NCI-H1417 treated with DMSO at 0.1 percent for 48 hours (cell line): Measurements from ENCODE around the gene SLC4A1.

Experiments used
- DNase-seq: peaks from one replicate; lab custom pipeline; 2025; lab: John Stamatoyannopoulos, UW

The SLC4A1 gene

GRCh38 chr17:44267818-44268490, at the start of gene SLC4A1:
SLC4A1 (minus strand) TSS chr17:44268135; CDS start chr17:44262866, 5,269 bp downstream.
- no peak for DNase-seq

GRCh38 chr17:44317545-44317944, 49.6 kb upstream of the SLC4A1 start:
- DNase-seq = no peak

GRCh38 chr17:44315760-44316731, 48.1 kb upstream of the SLC4A1 start:
- no peak for DNase-seq

GRCh38 chr17:44314869-44315661, 47.1 kb upstream of the SLC4A1 start:
- DNase-seq = no peak

- no peak for DNase-seq
Observed at GRCh38 chr17:44314524-44314868, 46.6 kb upstream of the SLC4A1 start.

GRCh38 chr17:44314031-44314430, 46.1 kb upstream of the SLC4A1 start:
- DNase-seq = no peak

GRCh38 chr17:44312396-44313104, 44.6 kb upstream of the SLC4A1 start:
- DNase-seq = no peak

- DNase-seq = no peak
Observed at GRCh38 chr17:44311562-44312181, 43.7 kb upstream of the SLC4A1 start.

- DNase-seq = no peak
Observed at GRCh38 chr17:44310609-44311376, 42.9 kb upstream of the SLC4A1 start.

- no peak for DNase-seq
Observed at GRCh38 chr17:44310188-44310587, 42.3 kb upstream of the SLC4A1 start.

- DNase-seq = no peak
Observed at GRCh38 chr17:44309472-44309871, 41.5 kb upstream of the SLC4A1 start.

- no peak for DNase-seq
Observed at GRCh38 chr17:44308865-44309264, 40.9 kb upstream of the SLC4A1 start.

GRCh38 chr17:44308320-44308818, 40.4 kb upstream of the SLC4A1 start, which contains the start of gene RUNDC3A:
RUNDC3A (plus strand) TSS chr17:44308601; CDS start chr17:44308833, 232 bp downstream.
- peak; percentile 70 for DNase-seq

- DNase-seq = no peak
Observed at GRCh38 chr17:44307387-44308186, 39.7 kb upstream of the SLC4A1 start.

- DNase-seq = no peak
Observed at GRCh38 chr17:44304651-44305050, 36.7 kb upstream of the SLC4A1 start.

- DNase-seq = no peak
Observed at GRCh38 chr17:44297975-44298374, 30.0 kb upstream of the SLC4A1 start.

- DNase-seq = no peak
Observed at GRCh38 chr17:44293509-44294226, 25.7 kb upstream of the SLC4A1 start.

GRCh38 chr17:44287651-44288050, 19.7 kb upstream of the SLC4A1 start:
- DNase-seq = no peak

- DNase-seq = no peak
Observed at GRCh38 chr17:44284024-44284400, 16.1 kb upstream of the SLC4A1 start.
